IPS-18a (cell line): ENCODE data around the gene ANKRD44.

ENCODE experiments used
- H3K27ac ChIP-seq: one replicate; pipeline ENCODE4 v1.5.1; 2013; ENCODE audit warnings: low read length
- H3K27me3 ChIP-seq: one replicate; pipeline ENCODE4 v1.6.1; 2013; ENCODE audit warnings: mild to moderate bottlenecking, low read length; ENCODE audit not compliant: control insufficient read depth, insufficient read depth
- H3K36me3 ChIP-seq: one replicate; pipeline ENCODE4 v1.6.1; 2013; ENCODE audit warnings: low read depth, low read length; ENCODE audit not compliant: control insufficient read depth
- H3K4me1 ChIP-seq: one replicate; pipeline ENCODE4 v1.6.1; 2013; ENCODE audit warnings: low read depth, low read length; ENCODE audit not compliant: control insufficient read depth
- H3K4me3 ChIP-seq: one replicate; pipeline ENCODE4 v1.5.1; 2013; ENCODE audit warnings: low read length
- H3K9ac ChIP-seq: one replicate; pipeline ENCODE4 v1.6.1; 2013; ENCODE audit warnings: mild to moderate bottlenecking, low read length, moderate library complexity
- H3K9me3 ChIP-seq: one replicate; pipeline ENCODE4 v1.6.1; 2013; ENCODE audit warnings: low read depth, low read length; ENCODE audit not compliant: control insufficient read depth

The ANKRD44 gene

GRCh38 chr2:197126630-197127352, 183.8 kb downstream of the ANKRD44 start:
- no peak overlapping the region for H3K9ac ChIP-seq
- no peak overlapping the region for H3K27ac ChIP-seq
- H3K4me1 ChIP-seq: no peaks in the 10 kb centered on the region
- H3K27me3 ChIP-seq: no peaks in the 10 kb centered on the region
- H3K9me3 ChIP-seq: no peaks in the 10 kb centered on the region
- no peak overlapping the region for H3K4me3 ChIP-seq
- no peaks in the 10 kb centered on the region for H3K36me3 ChIP-seq

GRCh38 chr2:197124639-197125390, 185.8 kb downstream of the ANKRD44 start:
- Histone ChIP-seq H3K9me3 (no peaks in the 10 kb centered on the region), H3K36me3 (no peaks in the 10 kb centered on the region), H3K27ac (no peak overlapping the region), H3K9ac (no peak overlapping the region), H3K27me3 (no peaks in the 10 kb centered on the region), H3K4me1 (no peaks in the 10 kb centered on the region), H3K4me3 (no peak overlapping the region)

GRCh38 chr2:197122821-197123220, 187.8 kb downstream of the ANKRD44 start:
- Histone ChIP-seq H3K9ac (no peak overlapping the region), H3K36me3 (no peaks in the 10 kb centered on the region), H3K4me3 (no peak overlapping the region), H3K9me3 (no peaks in the 10 kb centered on the region), H3K27me3 (no peaks in the 10 kb centered on the region), H3K4me1 (no peaks in the 10 kb centered on the region), H3K27ac (no peak overlapping the region)

GRCh38 chr2:197121756-197122385, 188.7 kb downstream of the ANKRD44 start:
- H3K4me1 ChIP-seq: no peaks in the 10 kb centered on the region
- H3K27ac ChIP-seq: no peak overlapping the region
- no peak overlapping the region for H3K9ac ChIP-seq
- H3K9me3 ChIP-seq: no peaks in the 10 kb centered on the region
- no peak overlapping the region for H3K4me3 ChIP-seq
- H3K27me3 ChIP-seq: no peaks in the 10 kb centered on the region
- H3K36me3 ChIP-seq: no peaks in the 10 kb centered on the region

GRCh38 chr2:197121255-197121654, 189.3 kb downstream of the ANKRD44 start:
- H3K27ac ChIP-seq: no peak overlapping the region
- H3K27me3 ChIP-seq: no peaks in the 10 kb centered on the region
- H3K4me1 ChIP-seq: no peaks in the 10 kb centered on the region
- H3K4me3 ChIP-seq: no peak overlapping the region
- H3K9ac ChIP-seq: no peak overlapping the region
- no peaks in the 10 kb centered on the region for H3K36me3 ChIP-seq
- no peaks in the 10 kb centered on the region for H3K9me3 ChIP-seq

- H3K9me3 ChIP-seq: no peaks in the 10 kb centered on the region
- no peaks in the 10 kb centered on the region for H3K27me3 ChIP-seq
- no peaks in the 10 kb centered on the region for H3K36me3 ChIP-seq
- H3K27ac ChIP-seq: no peak overlapping the region
- no peak overlapping the region for H3K9ac ChIP-seq
- no peaks in the 10 kb centered on the region for H3K4me1 ChIP-seq
- no peak overlapping the region for H3K4me3 ChIP-seq
Measured at GRCh38 chr2:197116306-197116879, 194.2 kb downstream of the ANKRD44 start.

GRCh38 chr2:197115325-197115724, 195.3 kb downstream of the ANKRD44 start:
- Histone ChIP-seq H3K9me3 (no peaks in the 10 kb centered on the region), H3K27me3 (no peaks in the 10 kb centered on the region), H3K4me1 (no peaks in the 10 kb centered on the region), H3K36me3 (no peaks in the 10 kb centered on the region), H3K4me3 (no peak overlapping the region), H3K27ac (no peak overlapping the region), H3K9ac (no peak overlapping the region)

- no peak overlapping the region for H3K27ac ChIP-seq
- H3K4me3 ChIP-seq: no peak overlapping the region
- no peaks in the 10 kb centered on the region for H3K9me3 ChIP-seq
- H3K27me3 ChIP-seq: no peaks in the 10 kb centered on the region
- no peaks in the 10 kb centered on the region for H3K4me1 ChIP-seq
- H3K36me3 ChIP-seq: no peaks in the 10 kb centered on the region
- H3K9ac ChIP-seq: no peak overlapping the region
Measured at GRCh38 chr2:197113275-197113711, 197.3 kb downstream of the ANKRD44 start.

- Histone ChIP-seq H3K27ac (no peak overlapping the region), H3K4me1 (no peaks in the 10 kb centered on the region), H3K9me3 (no peaks in the 10 kb centered on the region), H3K4me3 (no peak overlapping the region), H3K36me3 (no peaks in the 10 kb centered on the region), H3K27me3 (no peaks in the 10 kb centered on the region), H3K9ac (no peak overlapping the region)
Measured at GRCh38 chr2:197109326-197109725, 201.3 kb downstream of the ANKRD44 start.

GRCh38 chr2:197108758-197109157, 201.8 kb downstream of the ANKRD44 start:
- no peaks in the 10 kb centered on the region for H3K36me3 ChIP-seq
- H3K9me3 ChIP-seq: no peaks in the 10 kb centered on the region
- H3K4me3 ChIP-seq: no peak overlapping the region
- no peaks in the 10 kb centered on the region for H3K27me3 ChIP-seq
- H3K9ac ChIP-seq: no peak overlapping the region
- H3K27ac ChIP-seq: no peak overlapping the region
- no peaks in the 10 kb centered on the region for H3K4me1 ChIP-seq
